ENCODE results near the gene DHX34. TPM values are rescaled to one million over a fixed set of nuclear protein-coding genes. Genes with fewer than 3 reads are reported as not detected.

The DHX34 gene
- total and polyA plus RNA-seq, 4 donors: 3.1 to 11.6 (median 6.1) TPM

DNA sequence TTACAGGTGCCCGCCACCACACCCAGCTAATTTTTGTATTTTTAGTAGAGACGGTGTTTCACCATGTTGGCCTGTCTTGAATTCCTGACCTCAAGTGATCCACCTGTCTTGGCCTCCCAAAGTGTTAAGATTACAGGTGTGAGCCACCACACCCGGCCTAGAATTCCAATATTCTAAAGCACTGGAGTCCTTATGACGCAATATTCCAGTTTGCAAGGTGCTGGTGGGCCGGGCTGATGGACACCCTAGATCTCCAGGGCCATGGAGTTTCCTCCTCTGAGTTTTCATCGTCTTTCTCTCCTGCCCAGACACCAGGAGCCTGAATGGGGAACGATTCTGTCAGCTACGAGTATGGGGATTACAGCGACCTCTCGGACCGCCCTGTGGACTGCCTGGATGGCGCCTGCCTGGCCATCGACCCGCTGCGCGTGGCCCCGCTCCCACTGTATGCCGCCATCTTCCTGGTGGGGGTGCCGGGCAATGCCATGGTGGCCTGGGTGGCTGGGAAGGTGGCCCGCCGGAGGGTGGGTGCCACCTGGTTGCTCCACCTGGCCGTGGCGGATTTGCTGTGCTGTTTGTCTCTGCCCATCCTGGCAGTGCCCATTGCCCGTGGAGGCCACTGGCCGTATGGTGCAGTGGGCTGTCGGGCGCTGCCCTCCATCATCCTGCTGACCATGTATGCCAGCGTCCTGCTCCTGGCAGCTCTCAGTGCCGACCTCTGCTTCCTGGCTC is 8.5 kb upstream of the DHX34 start:
- Histone ChIP-seq H3K36me3 (ENCODE audit: control insufficient read depth in 4 of 4, insufficient read depth in 3 of 4, low read depth in 1 of 4, low read length in 3 of 4) (no peaks in the 10 kb centered on the region), H3K27me3 (ENCODE audit: control insufficient read depth in 4 of 4, insufficient read depth in 4 of 4, low read length in 3 of 4) (no peaks in the 10 kb centered on the region), H3K27ac (ENCODE audit: low read depth in 1 of 2, low read length in 2 of 2) (no peak overlapping the region), H3K9ac (ENCODE audit: low read depth in 1 of 2, low read length in 2 of 2) (no peak overlapping the region), H3K4me3 (ENCODE audit: low read depth in 1 of 3, low read length in 3 of 3) (no peak overlapping the region), H3K9me3 (ENCODE audit: control insufficient read depth in 4 of 4, low read length in 3 of 4) (no peaks in the 10 kb centered on the region), H3K4me1 (ENCODE audit: control insufficient read depth in 4 of 4, insufficient read depth in 4 of 4, low read length in 3 of 4) (no peaks in the 10 kb centered on the region)
- TF ChIP-seq YY1 (IDR thresholded peaks at IDR 0.05) (no peak), GABPA (IDR thresholded peaks at IDR 0.05 in 1 of 2, conservative IDR thresholded peaks at IDR 0.05 in 1 of 2) (no peak), HNF4A (conservative IDR thresholded peaks at IDR 0.05) (no peak), SP1 (IDR thresholded peaks at IDR 0.05) (no peak), FOXA1 (IDR thresholded peaks at IDR 0.05) (no peak), FOXA2 (IDR thresholded peaks at IDR 0.05) (no peak), EGR1 (IDR thresholded peaks at IDR 0.05; ENCODE audit: low read depth in 2 of 2) (no peak), RAD21 (IDR thresholded peaks at IDR 0.05) (no peak), NR2F2 (IDR thresholded peaks at IDR 0.05) (no peak), JUND (IDR thresholded peaks at IDR 0.05) (no peak)
- TF ChIP-seq, protein P1, sequence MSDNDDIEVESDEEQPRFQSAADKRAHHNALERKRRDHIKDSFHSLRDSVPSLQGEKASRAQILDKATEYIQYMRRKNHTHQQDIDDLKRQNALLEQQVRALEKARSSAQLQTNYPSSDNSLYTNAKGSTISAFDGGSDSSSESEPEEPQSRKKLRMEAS (IDR thresholded peaks at IDR 0.05): no peak
- TF ChIP-seq, protein P2, sequence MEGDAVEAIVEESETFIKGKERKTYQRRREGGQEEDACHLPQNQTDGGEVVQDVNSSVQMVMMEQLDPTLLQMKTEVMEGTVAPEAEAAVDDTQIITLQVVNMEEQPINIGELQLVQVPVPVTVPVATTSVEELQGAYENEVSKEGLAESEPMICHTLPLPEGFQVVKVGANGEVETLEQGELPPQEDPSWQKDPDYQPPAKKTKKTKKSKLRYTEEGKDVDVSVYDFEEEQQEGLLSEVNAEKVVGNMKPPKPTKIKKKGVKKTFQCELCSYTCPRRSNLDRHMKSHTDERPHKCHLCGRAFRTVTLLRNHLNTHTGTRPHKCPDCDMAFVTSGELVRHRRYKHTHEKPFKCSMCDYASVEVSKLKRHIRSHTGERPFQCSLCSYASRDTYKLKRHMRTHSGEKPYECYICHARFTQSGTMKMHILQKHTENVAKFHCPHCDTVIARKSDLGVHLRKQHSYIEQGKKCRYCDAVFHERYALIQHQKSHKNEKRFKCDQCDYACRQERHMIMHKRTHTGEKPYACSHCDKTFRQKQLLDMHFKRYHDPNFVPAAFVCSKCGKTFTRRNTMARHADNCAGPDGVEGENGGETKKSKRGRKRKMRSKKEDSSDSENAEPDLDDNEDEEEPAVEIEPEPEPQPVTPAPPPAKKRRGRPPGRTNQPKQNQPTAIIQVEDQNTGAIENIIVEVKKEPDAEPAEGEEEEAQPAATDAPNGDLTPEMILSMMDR (IDR thresholded peaks at IDR 0.05; ENCODE audit: low read depth, low read length, missing input control): no peak
- DNase-seq (ENCODE audit: low spot score): no peak
- WGBS: 95% methylated on average over 29 of the region's 29 CpGs

DNA sequence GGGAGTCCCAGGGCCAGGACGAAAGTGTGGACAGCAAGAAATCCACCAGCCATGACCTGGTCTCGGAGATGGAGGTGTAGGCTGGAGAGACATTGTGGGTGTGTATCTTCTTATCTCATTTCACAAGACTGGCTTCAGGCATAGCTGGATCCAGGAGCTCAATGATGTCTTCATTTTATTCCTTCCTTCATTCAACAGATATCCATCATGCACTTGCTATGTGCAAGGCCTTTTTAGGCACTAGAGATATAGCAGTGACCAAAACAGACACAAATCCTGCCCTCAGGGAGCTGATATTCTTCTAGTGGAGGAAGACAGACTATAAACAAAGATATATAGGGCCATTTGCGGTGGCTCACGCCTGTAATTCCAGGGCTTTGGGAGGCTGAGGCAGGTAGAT is 7.4 kb upstream of the DHX34 start:
- 97% methylated on average over 4 of the region's 4 CpGs for WGBS

More for the DNA sequence above, 7.4 kb upstream of the DHX34 start:
- Histone ChIP-seq H3K4me3 (ENCODE audit: low read depth in 1 of 3, low read length in 3 of 3) (no peak overlapping the region), H3K4me1 (ENCODE audit: control insufficient read depth in 4 of 4, insufficient read depth in 4 of 4, low read length in 3 of 4) (no peaks in the 10 kb centered on the region), H3K9ac (ENCODE audit: low read depth in 1 of 2, low read length in 2 of 2) (no peak overlapping the region), H3K27me3 (ENCODE audit: control insufficient read depth in 4 of 4, insufficient read depth in 4 of 4, low read length in 3 of 4) (no peaks in the 10 kb centered on the region), H3K9me3 (ENCODE audit: control insufficient read depth in 4 of 4, low read length in 3 of 4) (no peaks in the 10 kb centered on the region), H3K27ac (ENCODE audit: low read depth in 1 of 2, low read length in 2 of 2) (no peak overlapping the region), H3K36me3 (ENCODE audit: control insufficient read depth in 4 of 4, insufficient read depth in 3 of 4, low read depth in 1 of 4, low read length in 3 of 4) (no peaks in the 10 kb centered on the region)
- TF ChIP-seq, protein P3, sequence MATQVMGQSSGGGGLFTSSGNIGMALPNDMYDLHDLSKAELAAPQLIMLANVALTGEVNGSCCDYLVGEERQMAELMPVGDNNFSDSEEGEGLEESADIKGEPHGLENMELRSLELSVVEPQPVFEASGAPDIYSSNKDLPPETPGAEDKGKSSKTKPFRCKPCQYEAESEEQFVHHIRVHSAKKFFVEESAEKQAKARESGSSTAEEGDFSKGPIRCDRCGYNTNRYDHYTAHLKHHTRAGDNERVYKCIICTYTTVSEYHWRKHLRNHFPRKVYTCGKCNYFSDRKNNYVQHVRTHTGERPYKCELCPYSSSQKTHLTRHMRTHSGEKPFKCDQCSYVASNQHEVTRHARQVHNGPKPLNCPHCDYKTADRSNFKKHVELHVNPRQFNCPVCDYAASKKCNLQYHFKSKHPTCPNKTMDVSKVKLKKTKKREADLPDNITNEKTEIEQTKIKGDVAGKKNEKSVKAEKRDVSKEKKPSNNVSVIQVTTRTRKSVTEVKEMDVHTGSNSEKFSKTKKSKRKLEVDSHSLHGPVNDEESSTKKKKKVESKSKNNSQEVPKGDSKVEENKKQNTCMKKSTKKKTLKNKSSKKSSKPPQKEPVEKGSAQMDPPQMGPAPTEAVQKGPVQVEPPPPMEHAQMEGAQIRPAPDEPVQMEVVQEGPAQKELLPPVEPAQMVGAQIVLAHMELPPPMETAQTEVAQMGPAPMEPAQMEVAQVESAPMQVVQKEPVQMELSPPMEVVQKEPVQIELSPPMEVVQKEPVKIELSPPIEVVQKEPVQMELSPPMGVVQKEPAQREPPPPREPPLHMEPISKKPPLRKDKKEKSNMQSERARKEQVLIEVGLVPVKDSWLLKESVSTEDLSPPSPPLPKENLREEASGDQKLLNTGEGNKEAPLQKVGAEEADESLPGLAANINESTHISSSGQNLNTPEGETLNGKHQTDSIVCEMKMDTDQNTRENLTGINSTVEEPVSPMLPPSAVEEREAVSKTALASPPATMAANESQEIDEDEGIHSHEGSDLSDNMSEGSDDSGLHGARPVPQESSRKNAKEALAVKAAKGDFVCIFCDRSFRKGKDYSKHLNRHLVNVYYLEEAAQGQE (IDR thresholded peaks at IDR 0.05): no peak
- TF ChIP-seq JUND (IDR thresholded peaks at IDR 0.05) (no peak), HNF4G (IDR thresholded peaks at IDR 0.05) (no peak), HNF4A (conservative IDR thresholded peaks at IDR 0.05) (no peak), EGR1 (IDR thresholded peaks at IDR 0.05; ENCODE audit: low read depth in 2 of 2) (no peak), YY1 (IDR thresholded peaks at IDR 0.05) (no peak), FOXA1 (IDR thresholded peaks at IDR 0.05) (no peak), FOXA2 (IDR thresholded peaks at IDR 0.05) (no peak), TAF1 (conservative IDR thresholded peaks at IDR 0.05) (no peak)
- DNase-seq (ENCODE audit: low spot score): no peak
